Kidney capillary endothelial cell (primary cell): Measurements from ENCODE around the gene RFX1.
A peak's percentile ranks its signal among the peaks of the same experiment; 100 is the strongest.
"Not testable (repeated sequence)": the region's sequence is repeated elsewhere in the genome, so short reads cannot be mapped to it uniquely, and the experiment has no call there.

Experiments used
- DNase-seq: peaks from one replicate; pipeline ENCODE4 v3.0.0-alpha.2; 2018; ENCODE audit warnings: low spot score

Gene RFX1

DNA sequence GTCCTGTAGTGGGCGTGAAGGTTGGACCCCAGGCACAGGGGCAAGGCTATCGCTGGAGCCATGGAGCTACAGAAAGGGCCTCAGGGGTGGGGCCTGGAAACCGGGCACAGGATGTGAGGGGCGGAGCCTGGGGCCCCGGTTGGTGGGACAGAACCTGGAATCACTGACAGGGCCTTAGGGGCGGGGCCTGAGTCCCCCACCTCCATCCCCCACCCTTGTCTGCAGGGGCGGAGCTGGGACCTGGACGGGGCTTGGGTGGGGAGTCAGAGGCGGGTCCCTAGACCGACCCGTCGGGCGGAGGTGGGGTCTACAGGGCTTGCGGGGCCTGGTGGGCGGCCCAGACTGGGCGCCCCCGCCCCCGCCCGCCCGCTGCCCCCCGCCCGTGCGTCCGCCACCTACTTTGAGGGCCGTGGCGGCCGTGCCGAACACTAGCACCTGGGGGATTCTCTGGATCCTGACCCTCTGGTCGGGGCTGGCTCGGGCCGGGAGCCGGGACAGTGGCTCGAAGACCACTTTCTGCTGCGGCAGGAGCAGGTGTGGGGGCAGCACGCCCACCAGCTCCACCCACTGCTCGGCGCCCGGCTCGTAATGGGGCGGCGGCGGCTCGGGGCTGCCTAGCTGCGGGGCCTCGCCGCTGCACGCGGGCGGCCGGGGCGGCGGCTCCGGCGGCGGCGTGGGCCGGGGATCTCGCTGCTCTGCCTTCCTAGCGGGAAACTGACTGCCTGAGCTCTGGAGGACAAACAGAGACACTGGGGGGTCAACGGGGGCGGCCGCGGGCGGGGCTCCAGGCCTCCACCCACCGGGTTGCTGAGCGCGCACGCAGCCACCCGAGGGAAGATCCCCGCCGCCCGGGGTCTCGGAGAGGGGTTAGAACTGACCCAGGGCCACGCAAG, 27.5 kb downstream of the RFX1 start:
- peak; percentile 25 for DNase-seq

DNA sequence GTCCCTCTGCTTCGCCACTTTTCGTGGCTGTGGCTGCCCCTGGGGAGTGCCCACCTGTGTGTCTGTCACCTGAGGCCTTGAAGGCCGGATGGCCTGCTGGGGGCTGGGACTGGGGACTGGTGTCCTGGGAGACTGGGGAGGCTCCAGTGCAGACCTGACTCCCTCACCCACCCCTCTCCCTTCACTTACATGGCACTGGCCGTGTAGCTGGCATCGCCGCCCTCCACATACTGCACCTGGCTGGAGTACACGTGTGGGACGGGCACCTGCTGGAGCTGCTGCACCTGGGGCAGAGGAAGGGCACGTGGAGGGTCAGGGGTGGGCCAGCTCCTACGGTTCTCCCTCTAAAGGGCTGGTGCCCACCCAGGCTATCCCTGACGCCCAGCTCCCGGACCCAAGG, 28.3 kb downstream of the RFX1 start:
- DNase-seq, result no peak

- no peak for DNase-seq
Observed at GRCh38 chr19:13976446-13976845, 29.7 kb downstream of the RFX1 start.

DNA sequence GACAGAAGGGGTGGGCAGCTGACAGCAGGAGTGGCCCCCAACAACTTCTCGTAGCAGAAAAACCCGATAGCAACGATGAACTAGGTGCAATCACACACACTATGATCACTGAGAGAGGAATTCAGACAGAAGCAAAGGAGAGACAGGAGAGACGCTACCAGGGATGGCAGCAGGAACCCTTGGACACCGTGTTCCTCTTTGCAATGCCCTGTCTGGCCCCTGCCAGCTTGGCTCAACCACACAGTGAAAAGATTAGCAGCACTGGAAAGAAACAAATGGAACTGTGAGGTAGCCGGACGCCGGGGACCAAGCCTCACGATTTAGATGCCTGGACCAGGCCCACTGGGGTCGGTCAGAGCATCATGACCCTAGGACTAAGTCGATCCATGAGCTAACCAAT, 30.2 kb downstream of the RFX1 start:
- no peak for DNase-seq

GRCh38 chr19:13974073-13974472, 32.0 kb downstream of the RFX1 start:
- DNase-seq, result no peak

- DNase-seq, result not testable (repeated sequence)
Observed at GRCh38 chr19:13973479-13973878, 32.6 kb downstream of the RFX1 start.

DNA sequence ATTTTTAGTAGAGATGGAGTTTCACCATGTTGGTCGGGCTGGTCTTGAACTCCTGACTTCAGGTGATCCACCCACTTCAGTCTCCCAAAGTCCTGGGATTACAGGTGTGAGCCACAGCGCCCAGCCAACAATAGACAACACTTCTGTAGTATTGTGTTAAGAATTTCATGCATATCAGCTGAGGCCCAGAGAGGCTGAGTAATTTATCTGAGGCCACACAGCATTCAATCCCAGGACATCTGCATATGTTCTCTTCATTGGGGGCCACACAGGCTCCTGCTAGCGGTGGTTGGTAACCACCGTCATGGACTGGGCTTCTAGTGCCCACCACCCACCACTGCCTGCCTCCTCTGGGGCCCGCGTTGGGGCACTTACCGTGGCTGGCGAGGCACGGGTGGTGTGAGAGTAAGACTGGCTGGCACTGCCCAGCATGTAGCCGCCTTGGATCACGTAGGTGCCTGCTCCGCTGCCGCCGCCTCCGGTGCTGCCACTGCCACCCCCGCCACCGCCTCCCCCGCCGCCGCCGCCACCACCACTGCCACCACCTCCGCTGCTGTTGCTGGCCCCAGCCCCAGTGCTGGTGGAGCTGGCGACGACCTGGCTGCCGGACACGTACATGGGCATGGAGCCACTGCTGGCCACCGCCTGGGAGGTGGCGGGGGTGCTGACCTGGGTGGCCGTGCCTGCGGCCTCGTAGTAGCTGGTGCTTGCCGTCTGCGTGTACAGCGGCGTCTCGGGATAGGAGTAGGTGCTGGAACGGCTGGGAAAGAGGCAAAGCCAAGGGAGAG, 33.6 kb downstream of the RFX1 start:
- no peak for DNase-seq

DNA sequence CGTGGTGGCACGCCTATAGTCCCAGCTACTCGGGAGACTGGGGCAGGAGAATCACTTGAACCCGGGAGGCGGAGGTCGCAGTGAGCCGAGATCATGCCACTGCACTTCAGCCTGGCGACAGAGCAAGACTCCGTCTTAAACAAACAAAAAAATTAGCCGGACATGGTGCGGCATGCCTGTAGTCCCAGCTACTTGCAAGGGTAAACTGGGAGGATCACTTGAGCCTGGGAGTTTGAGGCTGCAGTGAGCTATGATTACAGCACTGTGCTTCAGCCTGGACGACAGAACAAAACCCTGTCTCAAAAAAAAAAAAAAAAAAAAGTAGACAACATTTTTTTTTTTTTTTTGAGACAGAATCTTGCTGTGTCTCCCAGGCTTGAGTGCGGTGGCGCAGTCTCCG, 34.3 kb downstream of the RFX1 start:
- not testable (repeated sequence) for DNase-seq

DNA sequence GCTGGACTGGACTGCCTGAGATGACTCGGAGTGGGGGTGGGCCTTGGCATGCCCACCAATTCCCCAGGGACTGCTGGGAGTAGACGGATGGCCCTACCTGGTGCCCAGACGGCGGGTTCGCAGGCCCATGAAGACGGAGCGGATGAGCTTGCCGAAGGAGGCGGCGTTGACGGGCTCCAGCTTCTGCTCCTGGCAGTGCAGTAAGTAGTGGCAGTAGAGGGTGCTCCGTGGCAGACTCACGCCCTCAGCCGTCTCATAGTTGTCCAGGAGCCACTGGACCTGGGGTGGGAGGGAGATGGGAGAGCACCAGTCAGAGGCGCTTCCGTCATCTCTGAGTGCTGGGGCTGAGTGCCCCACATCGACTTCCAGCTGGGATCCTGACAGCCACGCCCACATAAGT, 36.2 kb downstream of the RFX1 start:
- DNase-seq, result no peak

DNA sequence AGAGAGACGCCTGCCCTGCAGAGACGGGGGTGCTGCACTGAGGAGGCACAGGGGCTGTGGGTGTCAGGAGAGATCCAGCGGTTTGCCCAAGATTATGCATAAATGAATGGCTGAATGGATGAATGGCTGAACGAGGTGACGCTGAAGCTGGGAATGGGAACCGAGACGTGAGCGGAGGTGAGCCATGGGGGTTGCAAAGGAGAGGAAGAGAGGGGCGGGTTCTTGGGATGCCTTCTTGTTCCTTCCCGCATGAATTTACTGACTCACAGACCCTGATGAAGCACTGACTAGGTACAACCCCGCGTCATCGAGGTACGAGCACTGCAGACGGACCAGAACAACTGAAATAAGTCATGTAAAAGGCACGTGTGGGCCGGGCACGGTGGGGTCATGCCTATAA, 37.1 kb downstream of the RFX1 start:
- DNase-seq, result no peak

GRCh38 chr19:13968383-13968935, 37.7 kb downstream of the RFX1 start:
- DNase-seq, result no peak

DNA sequence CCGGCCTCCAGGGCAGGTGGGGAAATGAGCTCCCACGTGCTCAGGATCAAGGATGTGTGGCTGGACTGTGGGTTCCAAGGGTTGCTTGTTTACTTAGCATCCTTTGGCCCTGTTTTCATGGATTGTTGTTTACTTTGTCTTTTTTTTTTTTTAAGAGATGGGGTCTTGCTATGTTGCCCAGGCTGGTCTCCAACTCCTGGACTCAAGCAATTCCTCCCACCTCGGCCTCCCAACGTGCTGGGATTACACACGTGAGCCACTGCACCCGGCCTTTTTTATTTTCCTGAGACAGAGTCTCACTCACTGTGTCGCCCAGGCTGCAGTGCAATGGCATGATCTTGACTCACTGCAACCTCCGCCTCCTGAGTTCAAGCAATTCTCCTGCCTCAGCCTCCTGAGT, 38.9 kb downstream of the RFX1 start:
- DNase-seq, result not testable (repeated sequence)

DNA sequence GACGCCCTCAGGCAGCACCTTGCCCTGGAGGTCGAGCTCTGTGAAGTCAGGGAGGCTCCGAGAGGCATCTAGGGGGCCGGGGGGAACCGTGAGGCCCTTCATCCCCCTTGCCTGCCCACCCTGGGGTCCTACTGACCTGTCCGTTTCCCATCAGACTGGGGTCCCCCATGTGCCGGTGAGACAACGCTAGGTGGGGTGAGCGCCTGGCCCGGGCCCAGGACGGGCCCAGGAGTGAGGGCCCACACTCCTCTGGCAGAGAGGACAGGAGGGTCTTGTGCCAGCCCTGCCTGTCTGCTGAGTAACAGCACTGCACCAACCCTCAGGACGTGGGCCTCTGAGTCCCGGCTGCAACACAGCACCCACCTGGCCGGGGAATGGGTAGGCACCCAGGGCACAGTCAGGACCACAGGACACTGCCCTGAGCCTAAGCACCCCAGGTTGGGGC, 39.4 kb downstream of the RFX1 start:
- DNase-seq, result no peak

GRCh38 chr19:13965926-13966683, 40.0 kb downstream of the RFX1 start:
- no peak for DNase-seq

GRCh38 chr19:13965377-13965896, 40.7 kb downstream of the RFX1 start:
- DNase-seq, result no peak

DNA sequence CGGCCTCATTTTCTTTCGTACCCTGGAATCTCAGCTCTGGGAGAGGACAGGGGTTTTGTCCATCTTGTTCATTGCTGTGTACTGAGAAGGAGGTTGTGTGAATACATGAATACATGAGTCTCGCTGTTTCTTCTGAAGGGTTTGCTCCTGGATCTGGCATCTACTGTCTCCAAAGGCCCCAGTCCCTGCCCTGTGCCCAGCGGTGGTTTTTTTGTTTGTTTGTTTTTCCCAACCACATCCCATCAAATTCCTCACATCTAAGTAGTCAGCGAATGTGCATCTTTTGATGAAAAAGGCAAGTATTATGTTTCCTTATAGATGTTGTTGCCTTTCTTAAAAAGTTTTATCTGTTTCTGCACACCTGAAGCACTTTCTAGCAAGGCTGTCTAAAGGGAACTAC, 41.3 kb downstream of the RFX1 start:
- no peak for DNase-seq

DNA sequence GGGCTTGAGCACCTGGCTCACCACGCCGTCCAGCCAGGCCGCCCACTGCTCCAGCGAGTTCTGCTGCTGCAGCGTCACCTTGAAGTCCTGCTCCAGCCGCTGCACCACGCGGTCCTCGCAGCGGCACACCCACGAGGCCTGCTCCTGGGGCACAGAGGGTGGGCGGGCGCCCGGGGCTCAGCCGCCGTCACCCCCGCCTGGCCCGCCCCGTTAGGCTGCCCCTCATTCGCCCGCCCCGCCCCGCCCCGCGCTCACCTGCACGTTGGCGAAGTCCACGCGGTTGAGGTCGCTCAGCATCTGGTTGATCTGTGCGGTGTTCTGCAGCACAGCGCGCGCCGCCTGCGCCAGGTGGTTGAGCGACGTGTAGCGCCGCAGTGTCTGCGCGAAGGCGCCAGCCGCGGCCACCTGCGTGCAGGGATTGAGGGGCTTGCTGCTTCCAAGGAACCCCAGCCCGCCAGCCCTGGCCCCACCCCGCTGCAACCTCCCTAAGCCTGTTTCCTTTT, 42.5 kb downstream of the RFX1 start:
- no peak for DNase-seq

DNA sequence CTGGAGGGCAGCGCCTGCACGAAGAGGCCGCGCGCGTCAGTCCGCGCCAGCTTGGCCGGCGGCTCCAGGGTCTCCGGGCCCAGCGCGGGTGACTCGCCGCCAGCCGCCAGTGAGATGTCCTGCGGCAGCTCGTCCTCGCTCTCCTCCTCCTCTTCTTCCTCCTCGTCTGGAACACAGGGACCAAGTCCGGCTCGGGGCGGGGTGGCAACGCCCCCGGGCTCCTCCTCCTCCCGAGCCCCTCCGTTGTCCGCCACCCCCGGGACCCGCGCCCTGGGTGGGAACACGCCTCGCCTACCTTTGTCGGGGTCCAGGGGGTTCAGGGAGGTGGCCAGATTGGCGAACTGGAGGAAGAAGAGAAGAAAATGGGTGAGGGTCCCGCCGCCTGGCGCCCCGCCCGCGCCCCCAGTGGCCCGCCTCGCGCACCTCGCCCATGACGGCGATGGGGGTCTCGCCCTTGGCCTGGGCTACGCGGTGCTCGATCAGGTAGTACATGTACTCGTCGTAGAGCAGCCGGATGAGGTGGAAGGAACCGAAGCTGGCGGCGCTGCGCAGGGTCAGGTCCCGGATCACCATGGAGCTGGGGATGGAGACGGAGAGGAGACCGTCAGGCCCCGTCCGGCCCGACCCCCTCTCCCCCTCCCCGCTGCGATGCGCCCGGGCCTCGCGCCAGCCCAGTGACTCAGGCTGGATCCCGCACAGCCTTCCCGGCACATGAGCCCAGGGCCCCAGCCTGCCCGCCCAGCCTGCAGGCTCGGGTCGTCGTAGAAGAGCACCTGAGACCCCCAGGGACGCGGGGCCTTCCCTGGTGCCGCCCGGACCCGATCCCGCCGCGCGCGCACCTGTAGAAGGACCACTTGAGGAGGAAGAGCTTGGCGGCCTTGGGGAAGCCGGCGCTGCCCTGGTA, 43.2 kb downstream of the RFX1 start:
- no peak for DNase-seq

- no peak for DNase-seq
Observed at GRCh38 chr19:13961826-13962698, 44.1 kb downstream of the RFX1 start.
